ENCODE measurements around the gene SIRT2.
"Not testable (repeated sequence)": the region's sequence is repeated elsewhere in the genome, so short reads cannot be mapped to it uniquely, and the experiment has no call there.

SIRT2 gene

GRCh38 chr19:38893341-38893771 is 6.1 kb downstream of the SIRT2 start:
- Mint-ChIP-seq H3K4me1 (peaks cover 14% of the 10 kb centered on the region), H3K36me3 (peaks cover 12% of the 10 kb centered on the region), H3K27me3 (no peaks in the 10 kb centered on the region), H3K9me3 (no peaks in the 10 kb centered on the region), H3K4me3 (no peak overlapping the region), H3K27ac (no peak overlapping the region)
- ATAC-seq (ENCODE audit: low read depth) (no peak), DNase-seq (ENCODE audit: low spot score in 2 of 2) (no peak)

- Mint-ChIP-seq H3K27me3 (no peaks in the 10 kb centered on the region), H3K4me1 (peaks cover 11% of the 10 kb centered on the region), H3K4me3 (no peak overlapping the region), H3K9me3 (no peaks in the 10 kb centered on the region), H3K36me3 (peaks cover 12% of the 10 kb centered on the region), H3K27ac (no peak overlapping the region)
- ATAC-seq (ENCODE audit: low read depth) (no peak), DNase-seq (ENCODE audit: low spot score in 2 of 2) (no peak)
These were observed 6.6 kb downstream of the SIRT2 start for GRCh38 chr19:38892841-38893240.

- no peaks in the 10 kb centered on the region for H3K27me3 Mint-ChIP-seq
- DNase-seq (ENCODE audit: low spot score in 2 of 2) (no peak), ATAC-seq (ENCODE audit: low read depth) (no peak)
- H3K4me3 Mint-ChIP-seq, result no peak overlapping the region
- no peaks in the 10 kb centered on the region for H3K9me3 Mint-ChIP-seq
- H3K36me3 Mint-ChIP-seq, result peaks cover 12% of the 10 kb centered on the region
- H3K27ac Mint-ChIP-seq, result no peak overlapping the region
- H3K4me1 Mint-ChIP-seq, result peaks cover 5% of the 10 kb centered on the region
These were observed 7.6 kb downstream of the SIRT2 start for GRCh38 chr19:38891771-38892170.

- ATAC-seq (ENCODE audit: low read depth), result no peak
- no peak overlapping the region for H3K27ac Mint-ChIP-seq
These were observed 8.7 kb downstream of the SIRT2 start for GRCh38 chr19:38890686-38891085.

GRCh38 chr19:38889803-38890202 is 9.6 kb downstream of the SIRT2 start:
- H3K36me3 Mint-ChIP-seq, result peaks cover 12% of the 10 kb centered on the region
- ATAC-seq (ENCODE audit: low read depth) (no peak), DNase-seq (ENCODE audit: low spot score in 2 of 2) (no peak)
- H3K9me3 Mint-ChIP-seq, result no peaks in the 10 kb centered on the region
- no peak overlapping the region for H3K4me3 Mint-ChIP-seq
- H3K27ac Mint-ChIP-seq, result no peak overlapping the region
- peaks cover 3% of the 10 kb centered on the region for H3K4me1 Mint-ChIP-seq
- no peaks in the 10 kb centered on the region for H3K27me3 Mint-ChIP-seq

More at GRCh38 chr19:38890686-38891085, 8.7 kb downstream of the SIRT2 start:
- no peaks in the 10 kb centered on the region for H3K9me3 Mint-ChIP-seq
- no peak overlapping the region for H3K4me3 Mint-ChIP-seq
- no peaks in the 10 kb centered on the region for H3K27me3 Mint-ChIP-seq
- H3K36me3 Mint-ChIP-seq, result peaks cover 10% of the 10 kb centered on the region
- no peak for DNase-seq (ENCODE audit: low spot score in 2 of 2)
- H3K4me1 Mint-ChIP-seq, result peaks cover 3% of the 10 kb centered on the region

- ATAC-seq (ENCODE audit: low read depth) (no peak), DNase-seq (ENCODE audit: low spot score in 2 of 2) (no peak)
- Mint-ChIP-seq H3K27ac (no peak overlapping the region), H3K27me3 (no peaks in the 10 kb centered on the region), H3K4me3 (no peak overlapping the region), H3K36me3 (peaks cover 9% of the 10 kb centered on the region), H3K4me1 (no peaks in the 10 kb centered on the region), H3K9me3 (no peaks in the 10 kb centered on the region)
These were observed 10.5 kb downstream of the SIRT2 start for GRCh38 chr19:38888876-38889275.

GRCh38 chr19:38884691-38885090 is 14.7 kb downstream of the SIRT2 start:
- H3K4me1 Mint-ChIP-seq; H3K27me3 Mint-ChIP-seq; H3K4me3 Mint-ChIP-seq; H3K9me3 Mint-ChIP-seq; H3K36me3 Mint-ChIP-seq; H3K27ac Mint-ChIP-seq; DNase-seq (ENCODE audit: low spot score in 2 of 2); ATAC-seq (ENCODE audit: low read depth): not testable (repeated sequence)

- Mint-ChIP-seq H3K36me3 (peaks cover 6% of the 10 kb centered on the region), H3K27me3 (no peaks in the 10 kb centered on the region), H3K27ac (peak overlapping the region; percentile 31), H3K4me1 (peaks cover 16% of the 10 kb centered on the region), H3K9me3 (no peaks in the 10 kb centered on the region), H3K4me3 (no peak overlapping the region)
- ATAC-seq (ENCODE audit: low read depth) (no peak), DNase-seq (ENCODE audit: low spot score in 2 of 2) (no peak)
These were observed 16.1 kb downstream of the SIRT2 start for GRCh38 chr19:38883286-38883685.

- ATAC-seq (ENCODE audit: low read depth) (no peak), DNase-seq (ENCODE audit: low spot score in 2 of 2) (no peak)
- Mint-ChIP-seq H3K27me3 (no peaks in the 10 kb centered on the region), H3K27ac (peak overlapping the region; percentile 82), H3K9me3 (no peaks in the 10 kb centered on the region), H3K36me3 (peaks cover 6% of the 10 kb centered on the region), H3K4me3 (no peak overlapping the region), H3K4me1 (peaks cover 32% of the 10 kb centered on the region)
These were observed 18.4 kb downstream of the SIRT2 start for GRCh38 chr19:38880882-38881609.

GRCh38 chr19:38880076-38880881 is 19.1 kb downstream of the SIRT2 start:
- DNase-seq (ENCODE audit: low spot score in 2 of 2), result no peak
- no peak for ATAC-seq (ENCODE audit: low read depth)
- H3K4me1 Mint-ChIP-seq, result peaks cover 33% of the 10 kb centered on the region
- H3K36me3 Mint-ChIP-seq, result peaks cover 6% of the 10 kb centered on the region
- no peak overlapping the region for H3K4me3 Mint-ChIP-seq
- no peaks in the 10 kb centered on the region for H3K27me3 Mint-ChIP-seq
- H3K9me3 Mint-ChIP-seq, result no peaks in the 10 kb centered on the region
- H3K27ac Mint-ChIP-seq, result peak overlapping the region; percentile 82

- Mint-ChIP-seq H3K4me1 (peaks cover 33% of the 10 kb centered on the region), H3K27ac (no peak overlapping the region), H3K36me3 (peaks cover 4% of the 10 kb centered on the region), H3K9me3 (no peaks in the 10 kb centered on the region), H3K4me3 (no peak overlapping the region), H3K27me3 (no peaks in the 10 kb centered on the region)
- ATAC-seq (ENCODE audit: low read depth), result no peak
- no peak for DNase-seq (ENCODE audit: low spot score in 2 of 2)
These were observed 20.0 kb downstream of the SIRT2 start for GRCh38 chr19:38879400-38879751.

GRCh38 chr19:38878575-38879399 is 20.6 kb downstream of the SIRT2 start:
- Mint-ChIP-seq H3K4me1 (peaks cover 33% of the 10 kb centered on the region), H3K4me3 (peak overlapping the region; percentile 87), H3K36me3 (peaks cover 4% of the 10 kb centered on the region), H3K9me3 (no peaks in the 10 kb centered on the region), H3K27me3 (no peaks in the 10 kb centered on the region), H3K27ac (peak overlapping the region; percentile 97)
- DNase-seq (ENCODE audit: low spot score in 2 of 2) (no peak), ATAC-seq (ENCODE audit: low read depth) (no peak)

GRCh38 chr19:38877781-38878574 is 21.4 kb downstream of the SIRT2 start, which contains the start of gene RINL:
Gene RINL (minus strand): TSS chr19:38878275. CDS start chr19:38876742, 1,533 bp downstream.
- DNase-seq (ENCODE audit: low spot score in 2 of 2) (peak; percentile 58 to 61), ATAC-seq (ENCODE audit: low read depth) (peak; percentile 96)
- Mint-ChIP-seq H3K36me3 (peaks cover 4% of the 10 kb centered on the region), H3K4me3 (peak within 1 kb of the TSS; percentile 87), H3K27ac (peak within 1 kb of the TSS; percentile 97), H3K27me3 (no peaks in the 10 kb centered on the region), H3K4me1 (peaks cover 31% of the 10 kb centered on the region), H3K9me3 (no peaks in the 10 kb centered on the region)

All from memory B cell (primary cell).